Measurements from ENCODE around the gene ANKFY1.
A peak's percentile ranks its signal among the peaks of the same experiment; 100 is the strongest.
"Not testable (repeated sequence)": the region's sequence is repeated elsewhere in the genome, so short reads cannot be mapped to it uniquely, and the experiment has no call there.

Gene ANKFY1

GRCh38 chr17:4148611-4149308 lies 115.0 kb downstream of the ANKFY1 start:
- Histone ChIP-seq H3K4me1 (ENCODE audit: control insufficient read depth, insufficient read depth, low read length) (peaks cover 15% of the 10 kb centered on the region), H3K27me3 (ENCODE audit: control insufficient read depth, insufficient read depth, low read length) (no peaks in the 10 kb centered on the region), H3K4me2 (ENCODE audit: low read length) (no peak overlapping the region), H3K9ac (ENCODE audit: low read depth, low read length) (no peak overlapping the region), H3K36me3 (ENCODE audit: insufficient read depth, low read length) (no peaks in the 10 kb centered on the region), H3K4me3 (ENCODE audit: low read length) (no peak overlapping the region), H3K9me3 (replicated peaks; ENCODE audit: low read length) (no peaks in the 10 kb centered on the region)

GRCh38 chr17:4147751-4148310 lies 115.9 kb downstream of the ANKFY1 start:
- Histone ChIP-seq H3K36me3 (ENCODE audit: insufficient read depth, low read length) (no peaks in the 10 kb centered on the region), H3K9ac (ENCODE audit: low read depth, low read length) (no peak overlapping the region), H3K27me3 (ENCODE audit: control insufficient read depth, insufficient read depth, low read length) (no peaks in the 10 kb centered on the region), H3K9me3 (replicated peaks; ENCODE audit: low read length) (no peaks in the 10 kb centered on the region), H3K4me2 (ENCODE audit: low read length) (no peak overlapping the region), H3K4me3 (ENCODE audit: low read length) (no peak overlapping the region), H3K4me1 (ENCODE audit: control insufficient read depth, insufficient read depth, low read length) (peaks cover 15% of the 10 kb centered on the region)

- H3K4me2 ChIP-seq (ENCODE audit: low read length): no peak overlapping the region
- no peaks in the 10 kb centered on the region for H3K36me3 ChIP-seq (ENCODE audit: insufficient read depth, low read length)
- no peak overlapping the region for H3K9ac ChIP-seq (ENCODE audit: low read depth, low read length)
- no peaks in the 10 kb centered on the region for H3K27me3 ChIP-seq (ENCODE audit: control insufficient read depth, insufficient read depth, low read length)
- peaks cover 12% of the 10 kb centered on the region for H3K4me1 ChIP-seq (ENCODE audit: control insufficient read depth, insufficient read depth, low read length)
- H3K4me3 ChIP-seq (ENCODE audit: low read length): no peak overlapping the region
- H3K9me3 ChIP-seq (replicated peaks; ENCODE audit: low read length): no peaks in the 10 kb centered on the region
Observed at GRCh38 chr17:4146641-4147040, 117.1 kb downstream of the ANKFY1 start.

- Histone ChIP-seq H3K9ac (ENCODE audit: low read depth, low read length) (peak overlapping the region; percentile 95), H3K4me3 (ENCODE audit: low read length) (peak overlapping the region; percentile 84), H3K4me2 (ENCODE audit: low read length) (peak overlapping the region; percentile 92), H3K9me3 (replicated peaks; ENCODE audit: low read length) (no peaks in the 10 kb centered on the region), H3K27me3 (ENCODE audit: control insufficient read depth, insufficient read depth, low read length) (no peaks in the 10 kb centered on the region), H3K36me3 (ENCODE audit: insufficient read depth, low read length) (no peaks in the 10 kb centered on the region), H3K4me1 (ENCODE audit: control insufficient read depth, insufficient read depth, low read length) (peaks cover 20% of the 10 kb centered on the region)
Observed at GRCh38 chr17:4144422-4144747, 119.4 kb downstream of the ANKFY1 start.

- Histone ChIP-seq H3K9me3 (replicated peaks; ENCODE audit: low read length) (no peaks in the 10 kb centered on the region), H3K27me3 (ENCODE audit: control insufficient read depth, insufficient read depth, low read length) (no peaks in the 10 kb centered on the region), H3K4me2 (ENCODE audit: low read length) (peak overlapping the region; percentile 92), H3K4me1 (ENCODE audit: control insufficient read depth, insufficient read depth, low read length) (peaks cover 20% of the 10 kb centered on the region), H3K36me3 (ENCODE audit: insufficient read depth, low read length) (no peaks in the 10 kb centered on the region), H3K4me3 (ENCODE audit: low read length) (peak overlapping the region; percentile 84), H3K9ac (ENCODE audit: low read depth, low read length) (peak overlapping the region; percentile 95)
Observed at GRCh38 chr17:4143563-4144421, 120.0 kb downstream of the ANKFY1 start.

GRCh38 chr17:4142107-4142900 lies 121.5 kb downstream of the ANKFY1 start:
- no peaks in the 10 kb centered on the region for H3K27me3 ChIP-seq (ENCODE audit: control insufficient read depth, insufficient read depth, low read length)
- peak overlapping the region; percentile 84 for H3K4me3 ChIP-seq (ENCODE audit: low read length)
- no peaks in the 10 kb centered on the region for H3K9me3 ChIP-seq (replicated peaks; ENCODE audit: low read length)
- H3K4me2 ChIP-seq (ENCODE audit: low read length): peak overlapping the region; percentile 83
- peak overlapping the region; percentile 95 for H3K9ac ChIP-seq (ENCODE audit: low read depth, low read length)
- no peaks in the 10 kb centered on the region for H3K36me3 ChIP-seq (ENCODE audit: insufficient read depth, low read length)
- H3K4me1 ChIP-seq (ENCODE audit: control insufficient read depth, insufficient read depth, low read length): peaks cover 15% of the 10 kb centered on the region

- no peak overlapping the region for H3K4me2 ChIP-seq (ENCODE audit: low read length)
- no peak overlapping the region for H3K9ac ChIP-seq (ENCODE audit: low read depth, low read length)
- no peaks in the 10 kb centered on the region for H3K36me3 ChIP-seq (ENCODE audit: insufficient read depth, low read length)
- no peaks in the 10 kb centered on the region for H3K9me3 ChIP-seq (replicated peaks; ENCODE audit: low read length)
- H3K27me3 ChIP-seq (ENCODE audit: control insufficient read depth, insufficient read depth, low read length): no peaks in the 10 kb centered on the region
- peaks cover 21% of the 10 kb centered on the region for H3K4me1 ChIP-seq (ENCODE audit: control insufficient read depth, insufficient read depth, low read length)
- no peak overlapping the region for H3K4me3 ChIP-seq (ENCODE audit: low read length)
Observed at GRCh38 chr17:4140125-4140524, 123.7 kb downstream of the ANKFY1 start.

- H3K4me1 ChIP-seq (ENCODE audit: control insufficient read depth, insufficient read depth, low read length): peaks cover 16% of the 10 kb centered on the region
Observed at GRCh38 chr17:4138906-4139526, 124.8 kb downstream of the ANKFY1 start.

GRCh38 chr17:4136373-4136772 lies 127.4 kb downstream of the ANKFY1 start:
- Histone ChIP-seq H3K9me3 (replicated peaks; ENCODE audit: low read length) (no peaks in the 10 kb centered on the region), H3K4me2 (ENCODE audit: low read length) (no peak overlapping the region), H3K9ac (ENCODE audit: low read depth, low read length) (no peak overlapping the region), H3K27me3 (ENCODE audit: control insufficient read depth, insufficient read depth, low read length) (no peaks in the 10 kb centered on the region), H3K4me3 (ENCODE audit: low read length) (no peak overlapping the region), H3K36me3 (ENCODE audit: insufficient read depth, low read length) (no peaks in the 10 kb centered on the region), H3K4me1 (ENCODE audit: control insufficient read depth, insufficient read depth, low read length) (peaks cover 11% of the 10 kb centered on the region)

More at GRCh38 chr17:4138906-4139526, 124.8 kb downstream of the ANKFY1 start:
- peak overlapping the region; percentile 13 for H3K4me2 ChIP-seq (ENCODE audit: low read length)
- H3K27me3 ChIP-seq (ENCODE audit: control insufficient read depth, insufficient read depth, low read length); H3K9me3 ChIP-seq (replicated peaks; ENCODE audit: low read length); H3K4me3 ChIP-seq (ENCODE audit: low read length); H3K9ac ChIP-seq (ENCODE audit: low read depth, low read length); H3K36me3 ChIP-seq (ENCODE audit: insufficient read depth, low read length): not testable (repeated sequence)

- peaks cover 6% of the 10 kb centered on the region for H3K4me1 ChIP-seq (ENCODE audit: control insufficient read depth, insufficient read depth, low read length)
- no peaks in the 10 kb centered on the region for H3K9me3 ChIP-seq (replicated peaks; ENCODE audit: low read length)
- H3K4me3 ChIP-seq (ENCODE audit: low read length): no peak overlapping the region
- no peak overlapping the region for H3K4me2 ChIP-seq (ENCODE audit: low read length)
- H3K36me3 ChIP-seq (ENCODE audit: insufficient read depth, low read length): peaks cover 3% of the 10 kb centered on the region
- no peak overlapping the region for H3K9ac ChIP-seq (ENCODE audit: low read depth, low read length)
- no peaks in the 10 kb centered on the region for H3K27me3 ChIP-seq (ENCODE audit: control insufficient read depth, insufficient read depth, low read length)
Observed at GRCh38 chr17:4135489-4135888, 128.3 kb downstream of the ANKFY1 start.

- Histone ChIP-seq H3K9me3 (replicated peaks; ENCODE audit: low read length) (no peaks in the 10 kb centered on the region), H3K4me3 (ENCODE audit: low read length) (no peak overlapping the region), H3K36me3 (ENCODE audit: insufficient read depth, low read length) (peaks cover 4% of the 10 kb centered on the region), H3K4me2 (ENCODE audit: low read length) (no peak overlapping the region), H3K9ac (ENCODE audit: low read depth, low read length) (no peak overlapping the region), H3K4me1 (ENCODE audit: control insufficient read depth, insufficient read depth, low read length) (peaks cover 6% of the 10 kb centered on the region), H3K27me3 (ENCODE audit: control insufficient read depth, insufficient read depth, low read length) (no peaks in the 10 kb centered on the region)
Observed at GRCh38 chr17:4134721-4135120, 129.1 kb downstream of the ANKFY1 start.
